Activated T-helper 9 cell treated with anti-CD3 and anti-CD28 coated beads, Interleukin-2, amount 50 U/mL, for 16 hours (primary cell): ENCODE data around the gene OR5W2.
"Not testable (repeated sequence)": the region's sequence is repeated elsewhere in the genome, so short reads cannot be mapped to it uniquely, and the experiment has no call there.

Source experiments
- DNase-seq: peaks from one replicate; pipeline ENCODE4 v3.0.0-alpha.2; 2020; ENCODE audit warnings: low read depth

OR5W2 gene

GRCh38 chr11:55914482-55914881, at the start of gene OR5W2:
TSS of gene OR5W2 (minus strand) at chr11:55914582. CDS start at chr11:55914582, 0 bp downstream.
- DNase-seq = no peak

DNA sequence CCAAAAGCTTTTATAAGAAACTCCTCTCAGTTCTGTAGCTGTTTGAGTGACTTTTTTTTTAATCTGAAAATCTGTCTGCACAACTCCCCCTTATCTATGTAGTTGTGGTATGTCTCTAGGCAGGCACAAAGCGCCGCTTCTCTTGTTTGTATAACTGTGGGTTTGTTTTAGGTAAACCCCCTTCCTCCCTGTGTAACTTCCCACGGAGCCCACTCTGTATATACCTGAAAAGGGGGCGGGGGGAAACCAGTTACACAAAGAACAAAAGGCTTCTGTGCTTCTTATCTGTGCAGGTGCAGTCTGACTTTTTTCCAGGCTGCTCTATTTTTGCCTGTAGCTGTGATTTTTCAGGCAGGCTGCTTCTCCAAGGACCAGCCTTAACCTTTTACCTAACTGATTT, 42.1 kb upstream of the OR5W2 start:
- no peak for DNase-seq

DNA sequence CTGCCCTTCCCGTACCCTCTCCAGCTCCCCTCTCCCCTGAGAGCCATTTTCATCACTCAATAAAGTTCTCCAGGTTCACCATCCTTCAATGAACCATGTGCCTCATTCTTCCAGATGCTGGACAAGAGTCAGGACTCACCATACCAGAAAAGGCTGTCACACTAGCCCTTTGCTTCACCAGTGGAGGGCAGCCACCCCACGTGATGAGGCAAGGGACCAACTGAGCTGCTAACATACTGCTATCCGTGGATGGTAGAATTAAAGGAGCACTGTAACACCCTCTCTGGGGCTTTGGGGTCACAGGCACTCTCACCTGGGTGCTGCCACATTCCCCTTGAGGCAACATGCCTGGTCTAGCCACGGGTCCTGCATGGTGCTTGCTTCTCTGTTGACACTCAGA, 34.9 kb upstream of the OR5W2 start:
- DNase-seq = no peak

DNA sequence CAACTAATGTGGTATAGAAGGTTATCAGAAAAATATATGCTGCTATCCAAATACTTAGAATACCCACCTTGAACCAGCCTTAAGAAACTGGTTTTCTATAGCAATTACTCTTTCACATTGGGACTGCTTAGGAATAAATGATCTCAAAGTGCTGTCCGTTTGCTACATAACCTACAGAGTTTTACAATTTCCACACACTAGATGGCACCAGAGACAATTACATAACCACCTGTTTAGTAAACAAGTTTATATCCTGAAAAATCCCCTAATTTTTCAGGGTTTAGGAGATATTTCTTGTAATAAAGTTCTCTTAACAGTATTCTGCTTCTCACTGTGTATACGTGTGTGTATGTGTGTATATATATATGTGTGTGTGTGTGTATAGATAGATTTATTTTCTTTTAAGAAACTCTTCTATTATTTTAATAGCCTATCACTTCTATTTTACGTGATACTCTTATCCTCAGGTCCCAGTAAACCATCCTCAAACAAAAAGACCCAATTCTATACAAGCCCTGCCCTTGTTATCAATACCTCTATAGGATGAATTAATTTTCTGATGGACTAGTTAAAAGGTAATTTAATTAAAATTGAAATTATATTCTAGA, 28.5 kb upstream of the OR5W2 start:
- no peak for DNase-seq

DNA sequence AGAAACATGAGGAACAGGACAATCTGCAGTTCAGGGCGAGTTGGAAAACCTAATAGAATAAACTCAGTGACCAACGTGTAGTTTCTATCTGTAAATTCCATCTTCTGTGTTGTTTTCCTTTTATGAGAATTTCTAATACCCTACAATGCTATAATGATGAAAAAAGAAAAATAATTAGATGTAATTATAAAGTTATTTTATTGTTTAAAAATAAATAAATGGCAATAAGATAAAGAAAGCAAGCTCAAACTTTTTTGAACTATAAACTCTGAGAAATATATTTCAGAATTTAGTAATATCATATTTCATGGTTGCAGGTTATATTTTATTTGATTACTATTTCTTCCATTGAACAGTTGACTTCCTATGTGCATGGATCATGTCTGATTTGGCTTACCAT, 21.9 kb upstream of the OR5W2 start, which contains the start of gene OR5I1:
OR5I1 (minus strand) TSS at position 101 of the 400 bp plus-strand sequence; CDS start at position 101, 0 bp downstream.
- no peak for DNase-seq

GRCh38 chr11:55920537-55920936, 6.2 kb upstream of the OR5W2 start:
- DNase-seq = no peak

DNA sequence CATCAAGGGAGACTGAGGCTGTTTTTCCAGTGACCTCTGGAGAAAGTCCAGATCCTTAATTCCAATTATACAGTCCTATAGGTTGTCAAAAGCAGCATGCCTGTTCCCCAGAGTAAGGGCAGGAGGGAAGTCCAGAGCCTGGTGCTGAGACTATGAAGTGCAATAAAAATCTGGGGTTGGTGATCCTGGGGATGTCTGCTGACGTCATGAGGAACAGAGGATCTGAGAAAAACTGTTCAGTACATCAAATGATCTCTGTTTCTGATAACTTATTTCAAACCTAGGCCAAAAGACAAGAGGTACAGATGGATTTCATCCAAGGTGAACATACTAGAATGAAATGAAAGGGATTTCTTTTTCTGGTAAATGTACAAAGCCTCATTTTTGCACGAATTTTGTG, 12.1 kb downstream of the OR5W2 start:
- DNase-seq = no peak

- DNase-seq = no peak
Measured at GRCh38 chr11:55895216-55895615, 19.2 kb downstream of the OR5W2 start.

GRCh38 chr11:55885481-55885880, 28.9 kb downstream of the OR5W2 start:
- not testable (repeated sequence) for DNase-seq

DNA sequence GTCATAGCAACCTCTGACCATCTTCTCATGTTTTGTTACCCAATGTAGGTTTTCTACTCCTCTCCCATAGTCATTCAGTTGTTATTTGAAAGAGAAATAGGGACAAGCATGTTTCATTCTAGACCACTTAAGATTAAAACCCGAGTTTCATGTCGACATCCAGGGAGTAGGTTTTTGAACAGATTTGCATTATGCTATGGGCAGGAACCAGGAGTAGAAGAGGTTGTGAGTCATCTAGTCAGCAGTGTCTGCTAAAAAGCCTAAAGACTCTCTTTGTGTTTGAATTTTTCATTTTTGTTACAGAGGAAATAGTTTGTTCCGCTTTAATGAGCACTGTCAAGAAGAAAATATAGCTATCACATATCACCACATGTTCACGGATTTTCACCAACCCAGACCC, 29.4 kb downstream of the OR5W2 start:
- not testable (repeated sequence) for DNase-seq

GRCh38 chr11:55882997-55883396, 31.4 kb downstream of the OR5W2 start, which contains the start of gene TRIM51:
TSS of gene TRIM51 (plus strand) at chr11:55883297. CDS start at chr11:55885429, 2,132 bp downstream.
- DNase-seq = not testable (repeated sequence)

- DNase-seq = not testable (repeated sequence)
Measured at GRCh38 chr11:55873146-55873545, 41.2 kb downstream of the OR5W2 start.

- not testable (repeated sequence) for DNase-seq
Measured at GRCh38 chr11:55872731-55873130, 41.7 kb downstream of the OR5W2 start.

GRCh38 chr11:55867354-55867753, 47.0 kb downstream of the OR5W2 start:
- DNase-seq = not testable (repeated sequence)
